IPS-11a (cell line): Measurements from ENCODE around the gene SSBP1.
"Not testable (repeated sequence)": the region's sequence is repeated elsewhere in the genome, so short reads cannot be mapped to it uniquely, and the experiment has no call there.

Experiments used
- H3K4me3 ChIP-seq: one replicate; pipeline ENCODE4 v1.5.1; 2013; ENCODE audit warnings: low read depth, low read length, control low read depth

The SSBP1 gene

GRCh38 chr7:141763797-141764196, 25.6 kb downstream of the SSBP1 start, which contains the start of gene TAS2R3:
Gene TAS2R3 (plus strand): TSS chr7:141764097. CDS start chr7:141764159, 62 bp downstream.
- no peak within 1 kb of the TSS for H3K4me3 ChIP-seq

DNA sequence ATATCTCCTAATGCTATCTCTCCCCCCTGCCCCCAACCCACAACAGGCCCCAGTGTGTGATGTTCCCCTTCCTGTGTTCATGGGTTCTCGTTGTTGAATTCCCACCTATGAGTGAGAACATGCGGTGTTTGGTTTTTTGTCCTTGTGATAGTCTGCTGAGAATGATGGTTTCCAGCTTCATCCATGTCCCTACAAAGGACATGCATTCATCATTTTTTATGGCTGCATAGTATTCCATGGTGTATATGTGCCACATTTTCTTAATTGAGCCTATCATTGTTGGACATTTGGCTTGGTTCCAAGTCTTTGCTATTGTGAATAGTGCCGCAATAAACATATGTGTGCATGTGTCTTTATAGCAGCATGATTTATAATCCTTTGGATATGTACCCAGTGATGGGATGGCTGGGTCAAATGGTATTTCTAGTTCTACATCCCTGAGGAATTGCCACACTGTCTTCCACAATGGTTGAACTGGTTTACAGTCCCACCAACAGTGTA, 32.0 kb downstream of the SSBP1 start:
- not testable (repeated sequence) for H3K4me3 ChIP-seq

- no peak within 1 kb of the TSS for H3K4me3 ChIP-seq
Observed at GRCh38 chr7:141776374-141776773, 38.2 kb downstream of the SSBP1 start, which contains the start of gene TAS2R4. Gene TAS2R4 (plus strand): TSS chr7:141776674. CDS start chr7:141778489, 1,815 bp downstream.

DNA sequence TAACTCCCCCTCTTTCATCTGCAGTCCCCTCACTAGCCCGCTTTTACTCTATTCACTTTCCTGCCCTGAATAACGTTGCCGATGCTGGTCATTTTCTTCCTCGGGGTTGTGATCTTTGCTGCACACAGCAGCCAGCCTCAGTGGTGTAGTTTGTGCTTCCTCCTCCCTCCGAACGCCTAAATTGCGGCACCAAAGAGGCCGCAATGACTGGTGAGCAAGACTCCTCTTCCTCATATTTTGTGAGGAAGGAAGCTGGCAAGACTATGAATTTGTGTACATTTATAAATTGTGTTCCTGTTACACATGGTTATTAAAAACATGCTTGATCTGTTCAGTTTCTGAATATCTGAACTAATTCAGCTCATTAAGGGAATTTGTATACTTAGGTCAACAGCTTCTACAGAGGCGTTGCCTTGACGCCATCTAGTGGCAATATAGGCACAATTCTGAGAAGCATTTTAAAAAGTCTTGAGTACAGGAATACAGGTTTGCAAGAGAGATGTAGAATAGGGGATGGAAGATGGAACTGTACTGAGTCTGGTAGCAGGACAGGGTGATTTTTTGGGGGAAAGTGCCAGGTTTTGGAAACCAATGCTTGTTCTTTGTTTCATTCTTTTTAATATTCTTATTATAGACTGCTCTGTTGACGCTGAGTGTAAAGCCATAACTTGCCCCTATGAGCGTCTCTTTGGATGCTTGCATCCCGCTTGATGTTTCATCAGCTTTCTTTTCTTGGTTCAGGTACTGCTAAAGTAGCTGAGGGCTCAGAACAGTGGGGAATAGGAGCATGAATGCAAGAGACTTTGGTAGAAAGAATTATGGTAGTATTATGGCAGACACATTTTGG, 47.8 kb downstream of the SSBP1 start:
- H3K4me3 ChIP-seq = no peak overlapping the region

DNA sequence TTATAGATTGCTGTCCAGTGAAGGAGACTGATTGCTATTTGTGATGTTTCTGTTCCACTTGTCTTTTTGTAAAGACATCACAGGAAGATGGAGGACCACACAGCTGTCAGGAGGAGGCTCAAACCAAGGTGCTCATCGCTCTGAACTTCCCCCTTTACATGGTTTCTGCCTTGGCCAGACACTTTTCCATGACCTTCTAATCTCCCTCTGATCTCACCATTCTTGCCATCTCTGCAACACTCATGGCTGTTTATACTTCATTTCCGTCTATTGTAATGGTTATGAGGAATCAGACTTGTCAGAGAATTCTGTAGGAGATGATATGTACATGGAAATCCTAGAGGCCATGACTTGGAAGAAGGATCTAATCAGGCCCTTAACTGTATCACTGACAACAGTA, 50.1 kb downstream of the SSBP1 start:
- H3K4me3 ChIP-seq = no peak overlapping the region

DNA sequence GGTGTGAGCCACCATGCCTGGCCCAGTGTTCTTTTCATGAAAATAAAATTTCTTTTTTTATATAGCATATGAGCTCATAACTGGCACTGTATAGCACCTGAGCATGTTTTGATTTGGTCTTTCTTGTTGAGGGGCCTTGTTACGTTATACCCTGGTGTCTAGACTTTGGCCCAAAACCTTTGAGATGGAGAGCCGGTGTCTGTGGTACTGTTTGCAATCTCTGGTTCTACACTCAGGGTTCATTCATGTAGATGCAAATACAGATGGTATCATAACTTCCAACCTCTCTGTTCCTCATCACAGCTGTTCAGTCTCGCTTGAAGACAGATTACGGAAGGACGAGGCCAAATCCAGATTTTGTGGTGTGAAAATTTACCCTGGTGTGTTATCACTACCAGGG, 51.8 kb downstream of the SSBP1 start, which contains the start of gene TAS2R5:
Gene TAS2R5 (plus strand): TSS at position 301 of the 400 bp plus-strand sequence. CDS start 145 bp downstream, outside the sequence.
- no peak within 1 kb of the TSS for H3K4me3 ChIP-seq

DNA sequence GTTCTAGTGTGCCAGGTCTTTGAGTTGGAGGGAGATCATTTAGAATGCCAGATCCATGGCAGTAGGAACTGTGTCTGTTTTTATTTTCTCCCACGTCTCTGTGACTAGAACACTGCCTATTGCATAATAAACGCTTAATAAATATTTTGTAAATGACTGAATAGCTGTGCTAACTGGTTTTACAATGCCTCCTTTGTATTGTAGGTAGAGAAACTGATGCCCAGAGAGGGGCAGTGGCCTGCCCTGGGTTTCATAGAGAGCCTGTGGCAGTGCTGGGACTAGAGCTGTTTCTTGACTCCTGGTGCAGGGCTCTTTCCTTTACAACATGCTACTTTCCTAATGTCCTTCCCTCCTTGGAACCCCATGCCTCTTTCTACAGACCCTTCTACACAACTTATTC, 54.4 kb downstream of the SSBP1 start:
- no peak overlapping the region for H3K4me3 ChIP-seq
